ENCODE data around the gene GSX1.
"Not testable (repeated sequence)": the region's sequence is repeated elsewhere in the genome, so short reads cannot be mapped to it uniquely, and the experiment has no call there.

DNA sequence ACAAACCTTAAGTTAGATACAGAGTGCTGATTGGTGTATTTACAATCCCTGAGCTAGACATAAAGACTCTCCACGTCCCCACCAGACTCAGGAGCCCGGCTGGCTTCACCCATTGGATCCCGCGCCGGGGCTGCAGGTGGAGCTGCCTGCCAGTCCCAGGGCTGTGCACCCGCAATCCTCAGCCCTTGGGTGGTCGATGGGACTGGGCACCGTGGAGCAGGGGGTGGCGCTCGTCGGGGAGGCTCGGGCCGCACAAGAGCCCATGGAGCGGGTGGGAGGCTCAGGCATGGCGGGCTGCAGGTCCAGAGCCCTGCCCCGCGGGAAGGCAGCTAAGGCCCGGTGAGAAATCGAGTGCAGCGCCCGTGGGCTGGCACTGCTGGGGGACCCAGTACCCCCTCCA lies 44.1 kb upstream of the GSX1 start:
- TF ChIP-seq FOS (IDR thresholded peaks at IDR 0.05; ENCODE audit: low read depth, low read length); POLR2A (IDR thresholded peaks at IDR 0.05; ENCODE audit: low read depth, low read length); CEBPB (IDR thresholded peaks at IDR 0.05; ENCODE audit: low read depth, low read length); BHLHE40 (IDR thresholded peaks at IDR 0.05; ENCODE audit: low read depth, low read length); RFX5 (IDR thresholded peaks at IDR 0.05; ENCODE audit: low read depth, low read length); RCOR1 (IDR thresholded peaks at IDR 0.05; ENCODE audit: insufficient replicate concordance, low read length); MAZ (IDR thresholded peaks at IDR 0.05; ENCODE audit: borderline replicate concordance, low read depth, low read length); SMC3 (IDR thresholded peaks at IDR 0.05; ENCODE audit: low read depth, low read length); MXI1 (IDR thresholded peaks at IDR 0.05; ENCODE audit: borderline replicate concordance, low read depth, low read length); MAFK (IDR thresholded peaks at IDR 0.05; ENCODE audit: low read depth, low read length); RAD21 (IDR thresholded peaks at IDR 0.05; ENCODE audit: low read length); NFE2L2 (IDR thresholded peaks at IDR 0.05; ENCODE audit: low read depth, low read length): not testable (repeated sequence)
- TF ChIP-seq, protein P1, sequence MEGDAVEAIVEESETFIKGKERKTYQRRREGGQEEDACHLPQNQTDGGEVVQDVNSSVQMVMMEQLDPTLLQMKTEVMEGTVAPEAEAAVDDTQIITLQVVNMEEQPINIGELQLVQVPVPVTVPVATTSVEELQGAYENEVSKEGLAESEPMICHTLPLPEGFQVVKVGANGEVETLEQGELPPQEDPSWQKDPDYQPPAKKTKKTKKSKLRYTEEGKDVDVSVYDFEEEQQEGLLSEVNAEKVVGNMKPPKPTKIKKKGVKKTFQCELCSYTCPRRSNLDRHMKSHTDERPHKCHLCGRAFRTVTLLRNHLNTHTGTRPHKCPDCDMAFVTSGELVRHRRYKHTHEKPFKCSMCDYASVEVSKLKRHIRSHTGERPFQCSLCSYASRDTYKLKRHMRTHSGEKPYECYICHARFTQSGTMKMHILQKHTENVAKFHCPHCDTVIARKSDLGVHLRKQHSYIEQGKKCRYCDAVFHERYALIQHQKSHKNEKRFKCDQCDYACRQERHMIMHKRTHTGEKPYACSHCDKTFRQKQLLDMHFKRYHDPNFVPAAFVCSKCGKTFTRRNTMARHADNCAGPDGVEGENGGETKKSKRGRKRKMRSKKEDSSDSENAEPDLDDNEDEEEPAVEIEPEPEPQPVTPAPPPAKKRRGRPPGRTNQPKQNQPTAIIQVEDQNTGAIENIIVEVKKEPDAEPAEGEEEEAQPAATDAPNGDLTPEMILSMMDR (conservative IDR thresholded peaks at IDR 0.05; ENCODE audit: low read depth, low read length), result not testable (repeated sequence)
- TF ChIP-seq, protein P2, sequence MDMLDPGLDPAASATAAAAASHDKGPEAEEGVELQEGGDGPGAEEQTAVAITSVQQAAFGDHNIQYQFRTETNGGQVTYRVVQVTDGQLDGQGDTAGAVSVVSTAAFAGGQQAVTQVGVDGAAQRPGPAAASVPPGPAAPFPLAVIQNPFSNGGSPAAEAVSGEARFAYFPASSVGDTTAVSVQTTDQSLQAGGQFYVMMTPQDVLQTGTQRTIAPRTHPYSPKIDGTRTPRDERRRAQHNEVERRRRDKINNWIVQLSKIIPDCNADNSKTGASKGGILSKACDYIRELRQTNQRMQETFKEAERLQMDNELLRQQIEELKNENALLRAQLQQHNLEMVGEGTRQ (IDR thresholded peaks at IDR 0.05; ENCODE audit: low read depth, low read length), result not testable (repeated sequence)

Measured in IMR-90 (cell line).